Ramos (cell line): Measurements from ENCODE around the gene CLK2.
"Not testable (repeated sequence)": the region's sequence is repeated elsewhere in the genome, so short reads cannot be mapped to it uniquely, and the experiment has no call there.

Source experiments
- in situ Hi-C: fragments of 300-500 bp; cut with MboI; formaldehyde crosslinking; loops from one replicate; pipeline ENCODE4 v1.14.3; 2022; ENCODE audit warnings: low sequenced_read_pairs; ENCODE audit not compliant: unreplicated experiment

CLK2 gene

DNA sequence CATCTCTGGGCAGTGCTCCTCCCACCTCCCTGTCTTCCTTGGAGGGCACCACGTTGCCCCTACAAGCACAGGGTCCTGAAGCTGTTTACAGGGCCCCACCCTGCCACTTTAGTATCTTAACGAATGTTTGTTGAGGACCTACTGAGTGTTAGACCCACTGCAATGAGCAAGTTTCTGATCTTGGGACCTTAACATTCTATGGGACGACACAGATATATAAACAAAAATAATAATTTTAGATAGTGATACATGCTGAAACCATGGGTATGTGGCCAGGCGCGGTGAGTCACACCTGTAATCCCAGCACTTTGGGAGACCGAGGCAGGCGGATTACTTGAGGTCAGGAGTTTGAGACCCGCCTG is 28.2 kb downstream of the CLK2 start:
- in situ Hi-C loops: no loop called here

DNA sequence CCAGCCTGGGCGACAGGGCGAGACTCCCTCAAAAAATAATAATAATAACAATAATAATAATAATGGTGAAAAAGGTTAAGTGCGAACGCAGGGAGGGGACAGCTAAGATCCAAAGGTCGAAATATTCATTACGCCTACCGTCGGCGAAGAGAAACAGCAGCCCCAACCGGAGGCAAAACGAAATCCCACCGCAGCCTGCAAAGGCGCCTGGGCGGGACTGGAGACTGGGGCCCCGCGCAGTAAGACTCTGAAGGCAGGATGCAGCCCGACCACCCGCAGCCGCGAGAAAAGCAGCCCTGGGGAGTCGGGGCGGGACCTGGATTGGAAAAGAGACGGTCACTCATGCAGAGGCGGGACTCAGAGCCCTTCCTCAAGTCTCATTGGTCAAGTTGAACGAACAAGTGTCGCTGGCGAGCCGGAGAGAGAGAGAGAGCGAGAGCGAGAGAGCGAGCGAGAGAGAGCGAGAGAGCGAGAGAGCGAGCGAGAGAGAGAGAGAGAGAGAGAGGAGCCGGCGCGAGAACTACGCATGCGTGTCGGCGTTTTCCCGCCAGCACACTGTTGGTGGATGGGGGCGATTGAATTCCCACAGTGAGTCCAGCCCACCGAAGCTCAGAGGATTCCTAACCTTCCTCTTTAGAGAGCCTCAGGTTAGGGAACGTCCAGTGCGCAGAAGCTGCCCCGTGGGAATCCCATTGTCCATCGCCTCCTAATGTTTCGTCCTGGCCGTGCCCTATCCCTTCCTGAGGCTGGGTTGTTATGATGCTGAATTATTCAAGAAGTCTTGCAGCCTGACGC is 28.7 kb downstream of the CLK2 start:
- in situ Hi-C loops: no loop called here

DNA sequence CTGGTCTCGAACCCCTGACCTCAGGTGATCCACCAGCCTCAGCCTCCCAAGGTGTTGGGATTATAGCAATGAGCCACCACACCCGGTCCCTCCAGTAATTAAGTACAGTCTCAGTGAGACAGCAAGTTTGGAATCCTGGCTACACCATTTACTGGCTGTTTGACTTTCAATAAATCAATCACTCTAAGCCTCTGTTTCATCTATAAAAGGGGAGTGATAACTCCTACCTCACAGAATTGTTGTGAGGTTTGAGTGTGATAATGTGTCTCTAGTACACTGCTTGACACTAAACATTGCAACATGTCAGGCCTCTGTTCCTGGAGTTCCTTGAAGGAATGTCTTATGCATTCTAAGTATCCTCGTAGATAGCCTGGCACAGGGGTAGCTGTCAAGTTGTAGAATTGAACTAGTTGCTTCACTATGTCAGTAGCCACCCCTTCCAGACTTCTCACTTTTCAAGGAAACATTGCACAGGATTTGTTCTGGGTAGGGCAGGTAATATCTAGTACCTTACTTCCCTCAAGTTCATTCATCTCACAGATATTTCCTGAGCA is 30.4 kb downstream of the CLK2 start:
- in situ Hi-C loops: no loop called here

DNA sequence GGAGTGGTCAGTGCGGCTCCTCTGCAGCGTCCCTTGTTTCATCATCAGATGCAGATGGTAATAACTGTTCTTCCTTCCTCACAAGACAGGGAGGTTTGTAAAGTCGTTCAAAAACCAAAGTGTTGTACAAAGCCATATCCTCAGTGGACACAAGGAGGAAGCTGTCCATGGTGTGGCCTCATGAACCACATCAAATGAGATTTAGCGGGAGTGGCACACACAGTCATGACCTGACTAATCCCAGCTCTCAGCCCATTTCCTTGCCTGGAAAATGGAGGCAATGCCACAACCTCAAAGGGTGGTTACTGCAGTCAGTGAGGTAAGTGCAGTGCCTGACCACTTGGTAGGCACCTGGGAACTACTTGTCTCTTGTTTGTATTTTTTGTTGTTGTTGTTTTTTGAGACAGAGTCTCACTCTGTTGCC is 31.5 kb downstream of the CLK2 start:
- in situ Hi-C loops: no loop called here

DNA sequence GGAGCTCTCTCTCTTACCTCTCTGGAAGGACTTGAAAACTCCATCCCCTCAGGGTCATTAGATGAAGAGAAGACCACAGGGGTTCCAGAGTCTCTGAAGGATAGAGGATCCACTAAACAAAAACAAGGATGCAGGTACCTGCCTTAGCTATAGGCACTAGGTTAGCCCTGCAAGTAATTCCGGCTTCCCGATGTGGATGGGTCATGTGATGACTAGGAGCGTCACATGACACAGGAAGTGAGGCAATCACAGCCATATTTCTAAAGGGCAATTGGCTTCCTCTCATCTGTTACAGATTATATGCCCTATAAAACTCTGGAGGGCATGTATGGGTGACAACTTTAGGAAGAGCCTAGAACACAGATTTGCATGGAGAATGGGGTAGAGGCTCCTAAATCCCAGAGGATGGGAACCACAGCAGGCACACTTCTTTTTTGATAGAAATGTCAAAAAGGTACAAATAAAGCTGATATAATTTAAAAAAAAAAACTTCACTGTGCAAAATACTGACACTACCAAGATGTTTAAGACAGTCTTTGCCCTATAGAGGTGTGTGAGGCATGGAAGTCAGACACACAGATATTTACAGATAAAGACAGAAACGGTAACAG is 32.1 kb downstream of the CLK2 start:
- in situ Hi-C loops: no loop called here

DNA sequence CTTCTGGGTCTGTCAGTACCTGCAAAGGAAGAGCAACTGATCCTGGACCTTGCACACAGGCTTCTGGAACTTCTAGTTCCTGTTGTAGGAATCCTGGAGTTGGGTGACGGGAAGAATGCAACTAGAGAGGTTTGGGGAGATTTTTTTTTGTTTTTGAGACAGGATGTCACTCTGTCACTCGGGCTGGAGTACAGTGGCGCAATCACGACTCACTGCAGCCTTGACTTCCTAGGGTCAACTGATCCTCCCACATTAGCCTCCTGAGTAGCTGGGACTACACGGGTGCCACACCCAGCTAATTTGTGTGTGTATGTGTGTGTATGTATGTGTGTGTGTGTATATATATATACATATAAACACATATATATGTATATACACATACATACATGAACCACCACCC is 36.9 kb downstream of the CLK2 start:
- in situ Hi-C loops: no loop called here

DNA sequence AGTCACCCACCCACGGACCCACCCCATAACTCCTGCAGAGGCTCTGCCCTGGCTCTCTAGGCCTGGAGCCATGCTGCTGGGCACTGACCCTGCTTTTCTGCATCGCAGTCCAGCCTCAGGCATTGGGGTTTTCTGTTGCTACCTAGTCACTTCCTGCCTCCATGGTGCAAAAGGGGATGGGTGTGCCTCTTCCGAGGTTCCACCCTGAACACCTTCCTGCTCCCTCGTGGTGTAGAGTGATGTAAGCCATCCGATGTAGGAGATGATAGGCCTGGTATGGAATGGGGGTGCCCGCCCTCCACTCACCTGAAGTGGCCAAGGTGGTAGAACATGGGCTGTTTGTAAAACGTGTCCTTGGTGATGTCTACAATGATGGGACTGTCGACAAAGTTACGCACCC is 37.9 kb downstream of the CLK2 start:
- in situ Hi-C loops: not testable (repeated sequence)

DNA sequence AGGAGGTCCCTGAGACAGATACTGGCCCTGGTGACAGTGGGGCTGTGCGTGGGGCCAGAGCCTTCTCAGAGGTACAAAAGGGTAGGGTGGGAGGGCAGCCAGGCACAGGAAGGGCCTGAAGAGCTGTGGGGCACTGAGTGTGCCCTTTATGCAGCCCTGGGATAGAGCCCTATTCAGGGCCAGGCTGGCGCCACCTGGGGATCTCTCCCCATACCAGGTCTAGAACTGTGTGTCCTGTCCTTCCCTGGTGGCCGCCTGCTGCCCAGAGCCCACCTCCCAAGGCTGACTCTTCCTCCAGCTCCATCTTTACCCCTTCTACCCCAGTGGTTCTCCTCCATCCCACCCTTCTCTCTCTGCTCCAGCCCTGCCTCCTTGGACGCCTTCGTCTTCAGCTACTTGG is 39.8 kb downstream of the CLK2 start:
- in situ Hi-C loops: not testable (repeated sequence)

DNA sequence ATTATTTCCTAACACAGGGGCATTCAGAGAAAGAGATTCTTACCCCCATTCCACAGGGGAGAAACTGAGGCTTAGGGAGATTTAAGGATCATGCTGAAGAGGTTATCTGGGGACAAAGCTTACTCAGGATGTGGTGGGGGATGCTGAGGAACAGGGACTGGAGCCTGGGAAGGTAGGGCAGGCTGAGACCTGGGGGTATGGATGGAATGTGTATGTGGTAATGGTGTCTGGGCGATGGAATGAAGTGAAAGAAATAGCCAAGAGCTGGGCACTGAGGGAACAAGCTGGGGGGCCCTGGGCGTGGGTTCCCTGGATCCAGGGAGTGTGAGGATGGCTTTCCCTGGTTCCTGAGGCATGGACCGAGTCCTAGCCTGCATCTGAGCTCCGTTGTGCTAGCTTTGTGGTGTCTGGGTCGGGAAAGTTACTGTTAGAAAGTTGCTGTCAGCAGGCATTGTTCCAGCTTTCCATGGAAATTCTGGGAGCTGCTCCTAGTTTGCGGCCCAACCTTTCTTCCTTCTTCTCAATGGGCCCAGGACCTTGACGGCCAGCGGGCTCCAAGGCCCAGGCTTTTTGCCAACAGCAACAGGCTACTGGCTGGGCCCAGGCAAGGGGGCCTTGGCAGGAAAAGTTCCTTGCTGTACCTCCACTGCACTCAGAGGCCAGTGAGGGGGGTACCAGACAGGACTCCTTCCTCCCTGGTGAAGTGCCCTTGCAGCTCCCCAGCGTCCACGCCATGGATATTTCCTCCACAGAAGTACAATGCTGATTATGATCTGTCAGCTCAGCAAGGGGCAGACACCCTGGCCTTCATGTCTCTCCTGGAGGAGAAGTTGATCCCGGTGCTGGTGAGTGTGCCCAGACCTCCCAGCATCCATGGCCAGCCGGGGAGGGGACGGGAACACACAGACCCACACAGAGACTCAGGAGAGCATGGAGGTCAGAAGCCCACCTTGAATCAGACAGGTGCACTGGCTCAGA is 41.0 kb downstream of the CLK2 start:
- in situ Hi-C loops: not testable (repeated sequence)

DNA sequence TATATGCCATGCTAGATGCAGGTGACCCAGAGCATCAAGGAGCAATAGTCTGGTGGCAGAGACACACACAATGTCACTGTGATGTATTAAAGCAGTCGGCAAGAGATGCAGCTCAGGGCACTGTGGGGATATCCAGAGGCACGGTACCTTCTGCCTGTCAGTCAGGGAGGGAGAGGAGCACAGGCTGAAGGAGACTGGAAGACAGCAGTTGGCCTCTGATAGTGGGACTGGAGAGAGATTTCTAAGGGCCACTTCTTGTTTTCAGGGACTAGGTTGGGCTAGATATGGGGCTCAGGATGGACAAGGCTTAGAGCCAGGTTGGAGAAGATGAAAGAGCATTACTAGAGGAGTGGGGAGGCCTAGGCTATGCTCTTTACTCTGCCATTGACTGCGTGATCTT is 42.0 kb downstream of the CLK2 start:
- in situ Hi-C loops: not testable (repeated sequence)

DNA sequence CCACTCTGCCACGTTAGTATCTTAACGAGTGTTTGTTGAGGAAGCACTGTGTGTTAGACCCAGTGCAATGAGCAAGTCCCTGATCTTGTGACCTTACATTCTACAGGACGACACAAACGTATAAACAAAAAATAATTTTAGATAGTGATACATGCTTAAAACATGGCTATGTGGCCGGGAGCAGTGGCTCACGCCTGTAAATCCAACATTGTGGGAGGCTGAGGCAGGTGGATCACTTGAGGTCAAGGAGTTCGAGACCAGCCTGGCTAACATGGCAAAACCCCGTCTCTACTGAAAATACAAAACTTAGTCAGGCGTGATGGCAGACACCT is 45.2 kb downstream of the CLK2 start:
- in situ Hi-C loops: no loop called here

DNA sequence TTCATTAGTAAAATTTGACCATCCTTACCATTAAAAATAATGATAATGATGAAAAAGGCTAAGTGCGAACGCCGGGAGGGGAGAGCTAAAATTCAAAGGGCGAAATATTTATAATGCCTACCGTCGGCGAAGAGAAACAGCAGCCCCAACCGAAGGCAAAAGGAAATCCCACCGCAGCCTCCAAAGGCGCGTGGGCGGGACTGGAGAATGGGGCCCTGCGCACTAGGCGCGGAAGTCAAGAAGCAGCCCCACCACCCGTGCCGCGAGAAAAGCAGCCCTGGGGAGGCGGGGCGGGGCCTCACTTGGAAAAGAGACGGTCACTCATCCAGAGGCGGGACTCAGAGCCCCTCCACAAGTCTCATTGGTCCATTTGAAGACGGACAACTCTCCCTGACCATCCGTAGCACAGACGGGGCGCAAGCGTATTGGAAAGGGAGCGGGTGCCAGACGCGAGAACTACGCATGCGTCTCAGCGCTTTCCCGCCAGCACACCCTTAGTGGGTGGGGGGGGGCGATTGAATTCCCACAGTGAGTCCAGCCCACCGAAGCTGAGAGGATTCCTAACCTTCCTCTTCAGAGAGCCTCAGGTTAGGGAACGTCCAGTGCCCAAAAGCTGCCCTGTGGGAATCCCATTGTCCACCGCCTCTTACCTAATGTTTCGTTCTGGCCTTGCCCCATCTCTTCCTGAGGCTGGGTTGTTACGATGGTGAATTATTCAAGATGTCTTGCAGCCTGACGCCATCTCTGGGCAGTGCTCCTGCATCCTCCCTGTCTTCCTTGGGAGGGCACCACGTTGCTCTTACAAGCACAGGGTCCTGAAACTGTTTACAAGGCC is 45.8 kb downstream of the CLK2 start:
- in situ Hi-C loops: no loop called here

DNA sequence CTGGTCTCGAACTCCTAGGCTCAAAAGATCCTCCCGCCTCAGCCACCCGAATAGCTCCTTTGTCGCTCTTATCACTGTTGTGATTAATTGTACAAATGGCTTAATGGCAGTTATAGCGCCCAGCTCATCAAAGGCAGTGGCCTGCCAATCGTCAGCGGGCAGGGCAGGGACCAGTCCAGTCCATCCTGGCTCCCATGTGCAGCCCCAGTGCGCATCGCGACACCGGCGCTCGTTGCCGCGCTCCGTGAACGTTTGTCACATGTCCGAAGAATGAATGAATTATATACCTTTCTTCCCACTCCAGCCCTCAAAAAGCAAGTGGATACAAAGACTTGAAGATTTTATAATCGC is 46.4 kb downstream of the CLK2 start:
- in situ Hi-C loops: no loop called here

DNA sequence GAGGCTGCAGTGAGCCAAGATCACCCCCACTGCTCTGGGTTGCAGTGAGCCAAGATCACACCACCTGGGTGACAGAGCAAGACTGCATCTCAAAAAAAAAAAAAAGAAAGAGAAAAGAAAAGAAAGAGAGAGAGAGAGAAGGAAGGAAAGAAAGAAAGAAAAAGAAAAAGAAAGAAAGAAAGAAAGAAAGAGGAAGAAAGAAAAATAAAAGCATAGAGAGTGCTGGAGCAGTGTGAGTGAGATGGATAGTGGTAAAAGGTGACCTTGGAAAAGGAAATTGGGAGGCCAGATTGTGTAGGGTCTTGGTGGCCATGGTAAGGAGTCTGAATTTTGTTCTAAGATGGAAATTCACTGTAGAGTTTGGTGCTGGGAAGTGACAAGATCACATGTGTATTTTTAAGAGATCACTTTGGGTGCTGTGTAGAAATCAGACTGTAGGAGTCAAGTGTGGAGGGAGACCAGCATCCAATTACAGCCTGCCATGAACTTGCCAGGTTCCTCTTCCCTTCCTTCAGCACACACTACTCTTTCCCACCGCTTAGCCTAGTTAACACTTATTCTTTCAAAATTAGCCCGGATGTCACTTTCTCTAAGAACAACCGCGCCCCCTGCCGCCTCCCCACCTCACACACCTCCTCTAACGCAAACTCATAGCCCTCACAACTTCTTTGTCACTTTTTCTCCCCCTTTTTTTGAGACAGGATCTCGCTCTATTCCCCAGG is 47.0 kb downstream of the CLK2 start:
- in situ Hi-C loops: no loop called here

DNA sequence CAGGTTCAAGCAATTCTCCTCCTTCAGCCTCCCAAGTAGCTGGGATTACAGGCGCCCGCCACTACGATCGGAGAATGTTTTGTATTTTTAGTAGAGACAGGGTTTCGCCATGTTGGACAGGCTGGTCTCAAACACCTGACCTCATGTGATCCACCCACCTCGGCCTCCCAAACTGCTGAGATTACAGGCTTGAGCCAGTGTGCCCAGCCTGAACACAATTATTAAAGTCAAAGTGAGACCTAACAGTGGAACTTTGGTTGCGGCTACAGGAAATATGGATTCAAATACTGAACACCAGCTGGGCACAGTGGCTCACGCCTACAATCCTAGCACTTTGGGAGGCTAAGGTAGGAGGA is 47.9 kb downstream of the CLK2 start:
- in situ Hi-C loops: not testable (repeated sequence)

DNA sequence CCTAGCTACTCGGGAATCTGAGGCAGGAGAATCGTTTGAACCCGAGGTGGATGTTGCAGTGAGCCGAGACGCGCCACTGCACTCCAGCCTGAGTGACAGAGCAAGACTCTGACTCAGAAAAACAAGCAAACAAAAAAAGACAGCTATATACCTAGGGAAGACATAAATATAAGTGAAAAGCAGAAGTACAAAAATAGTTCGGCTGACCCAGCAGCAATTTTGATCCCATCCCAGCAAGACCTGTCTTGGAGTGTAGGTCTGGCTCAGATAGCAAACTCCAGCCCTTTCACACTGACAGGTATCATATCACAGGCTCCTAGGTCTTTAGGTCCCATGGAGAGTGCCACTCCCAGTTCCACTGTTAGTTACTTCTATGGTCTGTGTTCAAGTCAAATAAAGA is 50.3 kb downstream of the CLK2 start:
- in situ Hi-C loops: no loop called here

DNA sequence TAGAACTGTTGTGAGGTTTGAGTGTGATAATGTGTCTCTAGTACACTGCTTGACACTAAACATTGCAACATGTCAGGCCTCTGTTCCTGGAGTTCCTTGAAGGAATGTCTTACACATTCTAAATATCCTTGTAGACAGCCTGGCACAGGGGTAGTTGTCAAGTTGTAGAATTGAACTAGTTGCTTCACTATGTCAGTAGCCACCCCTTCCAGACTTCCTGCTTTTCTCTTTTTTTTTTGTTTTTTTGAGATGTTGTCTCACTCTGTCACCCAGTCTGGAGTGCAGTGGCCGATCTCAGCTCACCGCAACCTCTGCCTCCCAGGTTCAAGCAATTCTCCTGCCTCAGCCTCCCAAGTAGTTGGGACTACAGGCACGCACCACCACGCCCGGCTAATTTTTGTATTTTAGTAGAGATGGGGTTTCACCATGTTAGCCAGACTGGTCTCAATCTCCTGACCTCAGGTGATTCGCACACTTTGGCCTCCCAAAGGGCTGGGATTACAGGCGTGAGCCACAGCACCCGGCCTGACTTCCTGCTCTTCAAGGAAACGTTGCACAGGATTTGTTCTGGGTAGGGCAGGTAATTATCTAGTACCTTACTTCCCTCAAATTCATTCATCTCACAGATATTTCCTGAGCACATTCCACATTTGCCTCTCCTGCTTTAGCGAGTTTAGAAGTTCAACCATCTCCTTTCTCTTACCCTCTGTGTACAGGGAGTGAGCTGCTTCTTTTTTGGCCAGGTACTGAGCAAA is 52.9 kb downstream of the CLK2 start:
- in situ Hi-C loops: not testable (repeated sequence)

DNA sequence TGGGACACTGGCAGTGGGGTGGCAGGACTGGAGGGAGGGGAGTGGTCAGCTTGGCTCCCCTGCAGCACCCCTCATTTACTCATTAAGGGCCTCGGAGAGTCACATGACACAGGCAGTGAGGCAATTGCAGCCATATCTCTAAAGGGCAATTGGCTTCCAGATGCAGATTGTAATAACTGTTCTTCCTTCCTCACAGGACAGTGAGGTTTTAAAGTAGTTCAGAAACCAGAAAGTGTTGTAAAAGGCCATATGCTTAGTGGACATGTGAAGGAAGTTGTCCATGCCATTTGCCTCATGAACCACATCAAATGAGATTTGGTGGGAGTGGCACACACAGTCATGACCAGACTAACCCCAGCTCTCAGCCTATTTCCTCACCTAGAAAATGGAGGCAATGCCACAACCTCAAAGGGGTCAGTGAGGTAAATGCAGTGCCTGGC is 53.7 kb downstream of the CLK2 start:
- in situ Hi-C loops: no loop called here
